Stimulated activated CD4-positive, alpha-beta T cell treated with anti-CD3 and anti-CD28 coated beads, TNF-alpha, amount 100 ng/mL, for 48 hours (primary cell): ENCODE results near the gene GRM7.

Experiments used
- DNase-seq, 3 donors: peaks; one replicate each; pipeline ENCODE4 v3.0.0-alpha.2; 2020; ENCODE audit warnings: low read depth in 3 of 3

The GRM7 gene

GRCh38 chr3:7306901-7307300, 446.0 kb downstream of the GRM7 start:
- DNase-seq: no peak

GRCh38 chr3:7307410-7307809, 446.5 kb downstream of the GRM7 start:
- no peak for DNase-seq

DNA sequence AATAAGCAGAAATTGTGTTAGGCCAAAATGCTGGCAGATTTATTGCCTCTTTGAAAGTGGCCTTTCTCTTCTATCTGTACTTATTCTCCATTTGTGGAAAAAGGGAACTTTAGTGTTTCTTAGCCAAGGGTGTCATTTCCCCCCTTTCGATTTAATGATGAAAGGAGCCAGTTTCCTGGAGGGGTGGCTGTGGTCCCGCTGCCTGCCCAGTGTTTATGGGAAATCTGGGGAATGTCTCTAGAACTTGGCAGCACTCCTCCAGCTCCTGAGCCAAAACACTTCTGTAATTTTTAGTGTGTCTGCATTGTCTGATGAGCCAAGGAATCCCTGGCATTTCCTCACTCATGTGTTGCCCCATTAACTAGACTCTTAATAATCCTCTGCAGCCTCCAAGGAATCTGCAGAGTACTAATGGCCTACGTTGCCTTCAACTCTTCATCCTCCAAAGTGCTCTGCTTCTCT, 448.8 kb downstream of the GRM7 start:
- no peak for DNase-seq

- no peak for DNase-seq
Measured at GRCh38 chr3:7315037-7315436, 454.1 kb downstream of the GRM7 start.

DNA sequence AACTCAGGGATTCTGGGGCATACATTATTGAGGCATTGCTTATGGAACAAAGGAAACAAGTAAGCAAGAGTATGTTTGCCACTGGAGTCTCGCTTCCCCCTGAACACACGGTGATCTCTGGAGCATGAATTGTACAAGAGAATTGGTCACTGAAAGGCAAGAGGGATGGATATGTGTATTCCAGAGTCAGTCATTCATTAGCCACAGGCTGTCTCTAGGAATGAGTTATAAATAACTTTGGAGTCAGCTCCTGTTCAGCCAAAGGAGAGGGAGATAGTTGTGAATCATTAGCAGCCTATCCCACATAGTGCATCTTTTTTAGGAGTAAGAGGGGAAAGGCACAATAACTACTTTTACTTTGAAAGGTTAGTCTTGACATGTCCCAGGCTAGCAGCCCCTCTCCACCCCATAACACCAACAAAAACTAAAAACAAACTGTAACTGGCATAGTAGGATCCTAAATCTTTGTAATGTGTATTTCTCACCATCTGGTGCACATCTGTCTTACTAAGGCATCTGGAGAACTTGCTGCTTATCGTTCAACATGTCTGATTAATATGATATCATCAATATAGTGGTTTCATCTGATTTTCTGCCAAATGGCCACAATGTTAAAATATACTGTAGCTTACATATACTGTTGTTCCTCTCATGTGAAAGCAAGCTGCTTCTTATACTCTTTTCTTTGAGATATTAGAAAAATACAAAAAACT, 462.2 kb downstream of the GRM7 start:
- DNase-seq: no peak

- no peak for DNase-seq
Measured at GRCh38 chr3:7328339-7328738, 467.4 kb downstream of the GRM7 start.

DNA sequence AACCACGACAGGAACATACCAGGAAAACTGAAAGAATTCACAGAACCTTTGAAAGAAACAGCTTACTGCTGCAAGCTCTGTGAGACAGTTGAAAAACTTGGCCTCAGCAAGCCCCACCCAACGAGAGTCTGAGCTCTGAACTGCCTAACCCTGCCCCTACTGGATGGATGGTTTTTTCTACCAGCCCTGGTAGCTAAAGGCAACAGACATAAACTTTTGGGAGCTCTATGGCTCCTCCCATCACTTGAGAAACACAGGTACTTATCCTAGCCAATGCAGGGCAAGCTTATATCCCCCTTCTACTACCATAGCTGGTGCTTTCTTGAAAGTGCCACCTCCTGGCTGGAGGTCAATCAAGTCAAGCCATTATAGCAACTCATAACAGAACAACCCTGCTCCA, 471.8 kb downstream of the GRM7 start:
- DNase-seq: no peak

DNA sequence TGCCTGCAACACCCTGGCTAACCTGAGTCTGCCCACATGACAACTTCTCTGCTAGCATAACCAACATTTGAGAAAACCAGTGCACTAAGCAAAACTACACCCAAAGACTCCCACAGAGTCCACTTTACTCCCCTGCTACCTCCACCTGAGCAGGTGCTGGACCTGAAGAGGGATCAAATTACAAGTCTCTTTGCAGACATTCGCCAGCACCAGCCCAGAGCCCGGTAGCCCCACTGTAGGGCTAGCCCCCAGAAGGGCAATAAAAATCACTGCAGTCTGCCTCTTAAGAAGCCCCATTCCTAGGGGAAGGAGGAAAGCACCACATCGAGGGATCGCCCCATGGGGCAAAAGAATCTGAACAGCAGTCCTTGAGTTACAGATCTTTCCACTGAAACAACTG, 472.2 kb downstream of the GRM7 start:
- no peak for DNase-seq

GRCh38 chr3:7340795-7341194, 479.9 kb downstream of the GRM7 start:
- no peak for DNase-seq

DNA sequence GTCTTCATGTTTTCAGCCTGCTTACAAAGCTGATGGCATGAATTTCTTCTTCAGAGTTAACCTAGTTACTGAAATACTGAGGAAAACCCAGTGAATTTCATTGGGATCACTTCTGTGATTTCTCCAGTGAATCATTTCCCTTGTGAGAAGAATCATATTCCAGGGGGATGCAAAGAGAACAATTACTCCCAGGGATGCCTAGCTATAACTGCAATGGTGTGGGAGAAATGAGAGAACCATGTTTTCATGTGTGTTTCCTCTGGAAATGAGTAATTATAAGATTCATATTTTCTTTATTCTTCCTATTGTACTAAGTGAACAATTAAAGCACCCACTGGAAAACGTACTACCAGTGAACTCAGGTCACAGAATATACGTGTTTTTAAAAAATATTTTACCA, 485.4 kb downstream of the GRM7 start:
- DNase-seq: no peak

DNA sequence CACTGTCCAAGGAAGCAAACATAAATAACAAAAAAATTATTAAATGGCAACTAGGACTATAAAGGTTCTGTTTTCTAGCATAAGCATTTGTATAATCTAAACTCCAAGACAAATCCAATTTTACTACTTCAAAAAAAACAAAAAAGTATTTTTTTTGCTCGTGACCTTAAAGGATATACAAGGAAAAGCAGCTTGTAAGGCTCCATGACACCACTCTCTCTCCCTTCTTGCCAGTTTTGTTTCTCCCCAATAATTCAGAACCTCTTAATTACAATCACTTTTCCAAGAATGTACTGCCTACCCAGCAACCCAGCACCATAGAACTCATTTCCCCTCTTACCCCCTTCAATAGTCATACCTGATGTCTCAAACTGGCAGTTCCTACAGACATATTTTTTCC, 496.2 kb downstream of the GRM7 start:
- DNase-seq: no peak

GRCh38 chr3:7367968-7368367, 507.1 kb downstream of the GRM7 start:
- DNase-seq: no peak

DNA sequence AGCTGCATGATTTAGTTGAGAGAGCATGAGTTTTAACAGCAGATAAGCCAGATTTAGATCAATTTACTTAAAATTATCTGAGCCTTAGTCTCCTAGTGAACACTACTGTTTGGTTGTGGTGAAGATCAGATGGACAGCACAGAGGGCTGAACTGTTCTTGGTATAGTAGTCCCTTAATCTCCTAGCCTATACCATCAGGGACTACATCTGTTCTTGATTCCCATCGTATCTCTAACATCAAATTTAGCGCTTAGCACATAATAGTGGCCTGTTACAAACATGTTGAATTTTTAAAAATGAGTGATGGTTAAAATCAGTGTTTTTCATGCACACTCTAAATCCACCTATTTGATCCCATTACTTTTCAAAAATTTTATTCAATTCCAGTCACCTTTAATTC, 507.7 kb downstream of the GRM7 start:
- DNase-seq: no peak

DNA sequence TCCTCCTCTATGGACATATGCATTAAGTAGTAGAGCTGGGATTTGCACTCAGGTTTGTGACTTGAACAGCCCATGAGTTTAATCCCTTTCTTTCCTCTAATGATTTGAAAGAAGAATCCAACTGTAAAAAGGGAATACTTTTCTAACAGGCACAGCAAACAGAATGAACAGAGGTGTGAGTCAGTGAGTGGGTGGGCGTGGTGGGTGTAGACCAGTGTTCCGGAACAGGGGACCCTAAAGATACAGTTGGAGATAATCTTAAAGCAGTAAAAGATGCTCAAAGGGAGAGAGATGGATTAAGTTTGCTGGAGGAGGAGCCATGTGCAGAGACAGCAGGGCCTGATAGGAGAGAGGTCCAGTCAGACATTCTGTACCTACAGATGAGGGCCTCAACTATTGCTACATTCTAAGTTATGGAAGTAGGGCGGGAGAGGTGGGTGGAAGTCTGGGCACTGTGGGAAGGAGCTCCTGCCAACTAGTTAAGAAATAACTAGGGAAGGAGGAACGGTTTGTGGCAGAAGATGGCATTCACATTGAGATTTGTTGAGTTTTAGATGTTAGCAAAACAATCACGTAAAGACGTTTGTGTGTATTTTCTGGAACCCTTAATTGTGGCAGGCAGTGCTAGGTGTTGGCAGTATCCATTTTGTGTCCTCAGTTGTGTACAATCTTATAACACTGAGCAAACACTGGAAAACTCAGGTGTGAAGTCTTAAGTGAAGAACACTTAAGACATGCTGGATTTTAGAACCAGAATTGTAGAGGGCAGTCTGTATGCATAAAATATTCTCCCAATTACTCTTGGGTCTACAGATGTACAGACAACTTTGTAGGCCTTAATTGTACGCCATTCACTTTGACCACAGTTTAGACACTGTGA, 511.0 kb downstream of the GRM7 start:
- no peak for DNase-seq

GRCh38 chr3:7377103-7377502, 516.2 kb downstream of the GRM7 start:
- DNase-seq: no peak

DNA sequence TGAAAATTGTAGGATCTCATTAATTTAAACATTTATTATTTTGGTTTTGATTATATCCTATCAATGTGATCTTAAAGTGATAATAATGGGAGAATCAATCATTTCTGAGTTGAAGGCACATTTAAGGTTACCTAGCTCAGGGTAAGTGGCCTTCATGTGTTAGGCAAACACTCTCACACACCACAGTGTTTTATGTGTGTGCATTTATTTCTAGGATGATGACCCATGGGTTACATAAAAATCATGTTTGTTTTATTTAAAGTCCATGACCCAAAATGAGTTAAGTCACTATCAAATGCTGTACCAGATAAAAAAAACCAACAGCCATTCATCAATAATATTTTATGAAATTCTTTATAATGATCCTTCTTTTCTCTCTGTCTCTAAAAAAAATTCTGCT, 520.8 kb downstream of the GRM7 start:
- DNase-seq: no peak

DNA sequence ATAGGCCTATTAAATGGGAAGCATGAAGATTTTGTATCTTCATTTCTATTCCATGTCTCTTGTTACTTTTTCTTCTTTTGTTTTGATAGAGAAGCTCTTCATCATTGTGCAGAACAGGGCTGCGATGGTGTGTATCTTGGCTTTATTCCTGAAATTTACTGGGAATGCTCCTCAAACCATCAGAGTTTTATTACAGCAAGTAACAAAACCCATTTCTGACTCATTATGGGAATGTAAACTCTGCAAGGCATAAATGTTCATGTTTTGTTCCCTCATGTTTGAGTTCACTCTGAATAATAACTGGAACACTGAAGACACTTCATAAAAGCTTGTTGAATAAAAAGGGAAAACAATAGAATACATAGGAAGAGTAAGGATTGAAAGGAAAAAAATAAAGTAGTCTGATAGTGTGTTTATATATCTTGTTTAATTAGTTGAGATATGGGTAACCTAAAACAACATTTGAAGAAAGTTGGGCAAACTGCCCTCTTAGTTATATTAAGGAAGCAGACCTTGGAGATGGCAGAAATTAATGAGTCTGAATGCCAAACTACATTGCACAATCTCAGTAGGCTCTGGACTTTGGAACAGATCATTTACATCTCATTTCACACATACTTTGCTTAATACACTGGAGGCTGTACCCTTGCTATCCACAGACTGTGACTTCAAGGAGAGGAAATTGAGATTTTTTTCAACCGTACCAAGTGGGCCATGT, 521.5 kb downstream of the GRM7 start:
- DNase-seq: no peak

- no peak for DNase-seq
Measured at GRCh38 chr3:7385635-7386034, 524.7 kb downstream of the GRM7 start.

DNA sequence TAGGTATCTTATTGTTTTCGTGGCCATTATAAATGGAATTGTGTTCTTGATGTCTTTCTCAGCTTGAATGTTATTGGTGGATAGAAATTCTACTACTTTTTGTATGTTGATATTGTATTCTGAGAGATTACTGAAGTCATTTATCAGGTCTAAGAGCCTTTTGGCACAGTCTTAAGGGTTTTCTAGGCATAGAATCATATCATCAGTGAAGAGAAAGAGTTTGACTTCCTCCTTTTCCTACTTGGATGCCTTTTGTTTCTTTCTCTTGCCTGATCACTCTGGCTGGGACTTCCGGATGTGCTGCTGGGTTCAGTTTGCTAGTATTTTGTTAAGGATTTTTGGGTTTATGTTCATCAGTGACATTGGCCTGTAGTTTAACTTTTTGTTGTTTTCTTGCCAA, 527.1 kb downstream of the GRM7 start:
- DNase-seq: no peak

DNA sequence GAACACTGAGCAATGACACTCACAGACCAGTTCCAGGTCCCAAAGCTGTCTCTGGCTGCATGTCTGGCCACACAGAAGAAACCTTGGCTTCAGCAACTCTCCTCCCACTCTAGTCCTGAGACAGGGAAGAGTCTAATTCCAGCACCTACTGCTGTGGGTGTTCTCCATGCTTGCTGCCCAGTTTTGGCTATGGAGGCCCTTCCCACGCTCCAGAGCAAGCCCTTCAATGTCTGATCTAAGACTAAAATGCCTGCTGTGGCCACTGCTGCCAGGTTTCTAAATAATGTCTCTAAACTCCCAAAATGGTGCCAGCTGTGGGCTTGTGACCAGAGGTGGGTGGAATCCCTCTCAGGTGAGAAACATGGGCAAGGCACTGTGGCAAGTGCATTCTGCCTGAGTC, 531.3 kb downstream of the GRM7 start:
- no peak for DNase-seq

- DNase-seq: no peak
Measured at GRCh38 chr3:7393944-7394605, 533.2 kb downstream of the GRM7 start.

- DNase-seq: no peak
Measured at GRCh38 chr3:7396534-7396933, 535.6 kb downstream of the GRM7 start.
